A172 (cell line): ENCODE measurements around the gene POMGNT2. TPM values are rescaled to one million over a fixed set of nuclear protein-coding genes. Genes with fewer than 3 reads are reported as not detected.

Experiments used
- DNase-seq: peaks from one replicate; pipeline ENCODE4 v3.0.0-alpha.2; 2015; ENCODE audit warnings: low spot score
- total RNA-seq: library from RNA; depleted of rRNA; stranded (reverse); fragments of >200 nt; shearing (Covaris generic); gene quantifications from 2 replicates; pipeline ENCODE4 v1.2.3, GENCODE V29; 2014; rRNA removed

POMGNT2 gene
- total RNA-seq, 1 experiment from 2014 or later, result 20.2 TPM

GRCh38 chr3:43043793-43044192, 62.1 kb downstream of the POMGNT2 start:
- no peak for DNase-seq

DNA sequence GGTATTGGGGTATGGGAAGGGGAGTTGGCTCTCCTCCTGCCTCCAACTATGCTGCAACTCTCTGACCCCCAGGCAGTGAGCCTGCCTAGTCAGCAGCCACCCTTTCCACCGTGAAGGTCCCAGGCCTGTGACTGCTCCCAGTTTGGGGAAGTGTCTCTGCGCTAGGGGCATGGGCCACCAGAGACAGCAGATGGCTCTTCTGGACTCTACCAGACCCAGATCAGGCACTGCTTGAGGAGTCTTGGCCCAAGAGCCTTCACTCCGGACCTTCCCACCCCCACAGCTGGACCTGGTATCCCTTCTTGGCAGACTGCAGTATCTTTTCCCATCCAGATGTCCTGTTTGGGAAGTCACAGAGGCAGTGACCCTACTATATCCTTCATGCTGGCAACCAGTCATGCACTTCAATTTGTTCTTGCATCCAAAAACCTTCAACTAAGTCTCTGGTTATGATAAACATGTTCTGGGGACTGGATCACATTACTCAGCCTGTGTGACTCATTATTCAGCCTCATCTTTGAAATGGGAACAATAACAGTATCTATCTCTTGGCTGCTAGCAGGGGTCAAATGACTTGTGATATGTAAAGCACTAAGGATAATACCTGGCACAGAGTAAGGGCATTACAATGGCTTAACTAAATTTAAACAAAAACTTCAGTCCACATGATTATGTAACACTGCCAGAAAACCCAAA, 62.7 kb downstream of the POMGNT2 start:
- DNase-seq, result no peak

DNA sequence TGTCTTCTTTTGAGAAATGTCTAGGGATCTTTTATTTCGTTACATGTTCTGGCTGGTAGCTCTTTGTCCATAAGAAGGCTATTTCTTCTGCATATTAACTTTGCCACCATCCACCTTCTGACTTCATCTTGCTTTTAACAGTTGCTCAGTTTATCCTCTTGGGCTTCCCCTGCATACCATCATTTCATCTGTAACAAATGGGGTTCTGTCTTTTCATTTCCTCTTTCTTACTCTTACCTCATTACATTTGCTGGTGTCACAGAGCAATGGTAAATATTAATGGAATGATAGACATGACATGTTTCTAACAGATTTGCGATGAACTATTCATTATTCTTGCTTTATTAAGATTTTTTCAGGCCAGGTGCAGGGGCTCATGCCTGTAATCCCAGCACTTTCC, 64.4 kb downstream of the POMGNT2 start:
- no peak for DNase-seq

GRCh38 chr3:43038010-43038409, 67.9 kb downstream of the POMGNT2 start:
- no peak for DNase-seq

GRCh38 chr3:43036621-43037423, 69.1 kb downstream of the POMGNT2 start:
- DNase-seq, result no peak

GRCh38 chr3:43035801-43036365, 70.0 kb downstream of the POMGNT2 start:
- no peak for DNase-seq

DNA sequence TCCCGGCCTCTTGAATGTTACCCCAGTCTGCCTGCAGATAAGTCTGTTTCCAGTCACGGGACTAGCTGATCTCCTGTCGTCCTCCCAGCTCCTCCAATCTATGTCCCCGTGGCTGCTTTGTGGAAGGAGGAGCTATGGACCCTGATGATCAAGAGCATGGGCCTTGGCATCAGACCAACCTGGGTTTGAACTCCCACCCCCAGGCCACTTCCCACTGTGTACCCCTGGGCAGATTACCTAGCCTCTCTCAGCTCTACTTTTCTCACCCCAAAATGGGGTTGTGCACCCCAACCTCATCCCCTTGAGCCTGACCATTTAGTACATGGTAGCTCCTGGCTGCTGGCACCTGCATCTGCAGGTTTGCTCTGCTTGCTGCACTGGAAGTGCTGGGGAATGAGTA, 71.0 kb downstream of the POMGNT2 start:
- DNase-seq, result no peak

DNA sequence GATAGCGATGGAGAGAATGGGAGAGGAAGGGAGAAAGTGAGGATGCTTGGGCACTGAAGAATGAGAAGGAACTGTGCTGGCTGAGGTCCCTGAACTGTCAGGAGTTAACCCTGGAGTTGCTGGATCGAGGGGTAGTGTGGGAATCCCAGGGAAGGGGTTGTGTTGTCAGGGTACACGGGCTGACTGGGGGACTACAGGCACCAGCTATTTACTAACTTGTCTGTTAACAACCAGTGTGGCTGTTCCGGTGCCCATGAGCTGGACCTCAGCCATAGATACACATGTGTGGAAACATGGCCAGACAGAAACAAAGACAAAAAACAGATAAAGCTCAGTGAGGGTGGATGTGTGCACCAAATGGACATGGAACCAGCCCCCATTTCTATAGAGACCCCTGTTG, 71.7 kb downstream of the POMGNT2 start:
- DNase-seq, result no peak

GRCh38 chr3:43032646-43033628, 72.9 kb downstream of the POMGNT2 start:
- no peak for DNase-seq

- no peak for DNase-seq
These were observed 73.9 kb downstream of the POMGNT2 start for GRCh38 chr3:43031889-43032545.

DNA sequence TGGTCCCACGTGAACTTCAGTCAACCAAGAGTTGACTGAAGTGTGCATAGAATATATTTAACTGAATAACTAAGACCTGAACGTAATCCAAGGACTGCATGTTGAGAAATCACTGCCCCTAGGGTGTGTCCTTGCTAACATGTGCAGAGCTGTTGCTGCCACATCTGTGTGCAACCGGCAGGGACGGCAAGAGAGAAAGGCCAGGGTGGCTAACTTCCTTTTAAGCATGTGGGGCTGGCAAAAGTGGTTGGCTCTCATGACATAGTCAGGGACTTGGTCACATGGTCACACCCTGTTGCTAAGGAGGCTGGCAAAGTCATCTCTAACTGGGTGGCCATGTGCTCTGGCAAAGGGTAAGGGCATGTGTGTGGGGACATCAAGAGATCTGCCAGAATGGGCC, 74.4 kb downstream of the POMGNT2 start:
- DNase-seq, result no peak

- no peak for DNase-seq
These were observed 75.5 kb downstream of the POMGNT2 start for GRCh38 chr3:43030162-43030935.

Other genes starting within 250 kb of the POMGNT2 start
- not detected in 2 replicates for gene CYP8B1, start 230.2 kb downstream of the POMGNT2 start, total RNA-seq
- gene ZNF662, start 199.9 kb downstream of the POMGNT2 start, total RNA-seq, result not detected in 2 replicates
- not detected in 2 replicates for gene GASK1A, start 126.8 kb downstream of the POMGNT2 start, total RNA-seq
- 11.6 and 16.5 TPM in 2 replicates for gene SNRK, start 180.5 kb upstream of the POMGNT2 start, total RNA-seq